Stimulated activated CD4-positive, alpha-beta T cell treated with anti-CD3 and anti-CD28 coated beads, Interleukin-15, amount 100 ng/mL, for 24 hours (primary cell): ENCODE measurements around the gene PHACTR4.
"Not testable (repeated sequence)": the region's sequence is repeated elsewhere in the genome, so short reads cannot be mapped to it uniquely, and the experiment has no call there.

Experiments used
- DNase-seq: peaks from one replicate; pipeline ENCODE4 v3.0.0-alpha.2; 2020

PHACTR4 gene

GRCh38 chr1:28437924-28438699, 68.6 kb downstream of the PHACTR4 start:
- peak; percentile 25 for DNase-seq

GRCh38 chr1:28439320-28439719, 69.8 kb downstream of the PHACTR4 start:
- DNase-seq: no peak

- no peak for DNase-seq
These were observed 72.1 kb downstream of the PHACTR4 start for GRCh38 chr1:28441674-28442073.

- no peak for DNase-seq
These were observed 74.0 kb downstream of the PHACTR4 start for GRCh38 chr1:28443550-28443949.

GRCh38 chr1:28447679-28448078, 78.1 kb downstream of the PHACTR4 start:
- DNase-seq: no peak

DNA sequence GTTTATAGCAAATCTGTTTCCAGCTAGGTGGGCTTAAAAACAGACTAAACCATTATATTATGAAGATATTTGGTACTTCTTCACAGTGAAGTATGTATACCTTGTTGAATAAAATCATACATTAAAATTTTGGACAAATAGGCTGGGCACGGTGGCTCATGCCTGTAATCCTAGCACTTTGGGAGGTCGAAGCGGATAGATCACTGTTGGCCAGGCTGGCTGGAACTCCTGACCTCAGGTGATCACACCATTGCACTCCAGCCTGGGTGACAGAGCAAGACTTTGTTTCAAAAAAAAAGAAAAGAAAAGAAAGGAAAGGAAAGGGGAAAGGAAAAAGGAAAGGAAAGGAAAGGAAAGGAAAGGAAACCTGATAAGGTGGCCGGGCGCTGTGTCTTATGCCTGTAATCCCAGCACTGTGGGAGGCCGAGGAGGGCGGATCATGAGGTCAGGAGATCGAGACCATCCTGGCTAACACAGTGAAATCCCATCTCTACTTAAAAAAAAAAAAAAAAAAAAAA, 78.6 kb downstream of the PHACTR4 start:
- not testable (repeated sequence) for DNase-seq

- DNase-seq: peak; percentile 51
These were observed 80.4 kb downstream of the PHACTR4 start for GRCh38 chr1:28449904-28450303.

GRCh38 chr1:28450561-28450960, 81.0 kb downstream of the PHACTR4 start:
- no peak for DNase-seq

GRCh38 chr1:28451011-28451410, 81.5 kb downstream of the PHACTR4 start:
- DNase-seq: no peak

GRCh38 chr1:28456078-28456477, 86.5 kb downstream of the PHACTR4 start:
- DNase-seq: peak; percentile 11

DNA sequence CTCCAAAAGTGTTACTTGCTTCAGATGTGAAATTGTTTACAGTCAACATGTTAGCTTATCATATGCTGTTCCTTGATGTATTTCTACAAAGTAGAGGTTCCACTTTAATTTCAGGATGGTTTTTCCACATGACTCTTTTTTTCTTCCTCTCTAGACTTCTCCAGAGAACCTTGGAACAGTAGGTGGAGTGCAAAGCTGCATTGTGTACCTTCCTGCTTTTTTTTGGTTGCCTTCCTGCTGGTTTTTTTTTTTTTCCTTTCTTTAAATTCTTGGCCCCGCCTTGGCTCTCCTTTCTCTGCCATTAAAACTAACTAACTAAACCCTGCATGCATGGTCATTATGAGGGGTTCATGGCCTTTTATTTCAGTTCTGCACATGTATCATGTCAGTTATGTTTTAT, 88.1 kb downstream of the PHACTR4 start:
- DNase-seq: no peak

- no peak for DNase-seq
These were observed 89.0 kb downstream of the PHACTR4 start for GRCh38 chr1:28458237-28459228.

- DNase-seq: no peak
These were observed 96.8 kb downstream of the PHACTR4 start for GRCh38 chr1:28466226-28466778.

GRCh38 chr1:28470146-28470545, 100.6 kb downstream of the PHACTR4 start:
- no peak for DNase-seq

- DNase-seq: not testable (repeated sequence)
These were observed 110.0 kb downstream of the PHACTR4 start for GRCh38 chr1:28479497-28479896.

- no peak for DNase-seq
These were observed 110.8 kb downstream of the PHACTR4 start for GRCh38 chr1:28480308-28480707.

DNA sequence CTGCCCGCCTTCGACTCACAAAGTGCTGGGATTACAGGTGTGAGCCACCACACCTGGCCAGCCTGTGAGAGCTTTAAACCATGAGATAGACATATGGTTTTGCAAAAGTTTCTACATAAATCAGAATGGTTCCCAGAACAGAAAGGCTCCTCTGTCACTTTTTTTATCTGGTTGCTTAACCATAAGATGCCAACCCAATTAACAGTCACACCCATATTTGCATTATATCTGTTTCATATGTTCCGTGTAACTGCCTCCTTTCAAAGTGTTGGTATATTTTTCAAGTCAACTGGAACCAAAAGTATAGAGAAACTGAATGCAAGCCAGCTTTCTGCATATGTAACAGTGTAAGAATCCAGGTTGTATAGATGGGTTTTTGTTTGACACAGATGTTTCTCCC, 112.6 kb downstream of the PHACTR4 start:
- no peak for DNase-seq

GRCh38 chr1:28482702-28483101, 113.2 kb downstream of the PHACTR4 start:
- DNase-seq: no peak

- DNase-seq: no peak
These were observed 125.2 kb downstream of the PHACTR4 start for GRCh38 chr1:28494737-28495136.

DNA sequence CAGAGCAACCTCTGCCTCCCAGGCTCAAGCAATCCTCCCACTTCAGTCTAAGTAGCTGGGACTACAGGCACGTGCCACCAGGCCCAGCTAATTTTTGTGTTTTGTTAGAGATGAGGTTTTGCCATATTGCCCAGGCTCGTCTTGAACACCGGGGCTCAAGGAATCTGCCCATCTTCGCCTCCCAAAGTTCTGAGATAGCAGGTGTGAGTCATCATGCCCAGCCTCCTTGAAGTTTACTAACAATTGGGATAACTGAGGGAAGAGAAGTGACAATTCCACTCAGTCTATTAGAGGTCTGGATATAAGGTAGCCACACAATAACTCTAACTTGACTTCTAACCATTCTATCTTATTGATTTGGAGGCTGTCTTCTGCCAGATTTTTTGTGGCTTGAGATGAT, 130.0 kb downstream of the PHACTR4 start:
- no peak for DNase-seq

DNA sequence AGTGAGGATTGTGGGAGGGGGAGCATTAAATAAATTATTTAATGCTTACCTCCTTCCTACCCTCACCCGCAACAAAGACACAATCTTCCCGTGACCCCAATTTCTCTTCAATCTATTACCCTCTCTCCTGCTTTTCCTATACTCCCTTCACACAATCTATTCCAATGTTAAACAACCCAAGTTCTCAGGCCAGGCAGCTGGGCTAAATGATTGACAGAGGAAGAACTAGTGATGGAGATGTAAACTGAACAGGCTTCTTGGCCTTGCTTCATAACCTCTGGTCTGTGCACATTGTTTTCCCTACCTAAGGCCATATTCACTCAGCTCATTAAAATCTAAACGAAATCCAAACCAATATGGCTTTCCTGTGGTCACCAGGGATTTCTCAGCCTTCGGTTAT, 132.4 kb downstream of the PHACTR4 start:
- DNase-seq: no peak

- DNase-seq: no peak
These were observed 133.6 kb downstream of the PHACTR4 start for GRCh38 chr1:28503117-28503516.
